ENCODE data around the gene P3H3. TPM values are rescaled to one million over a fixed set of nuclear protein-coding genes. Genes with fewer than 3 reads are reported as not detected.

The P3H3 gene
- total RNA-seq, 4 donors from 2014 or later: 5.0 to 30.5 (median 14.3) TPM

DNA sequence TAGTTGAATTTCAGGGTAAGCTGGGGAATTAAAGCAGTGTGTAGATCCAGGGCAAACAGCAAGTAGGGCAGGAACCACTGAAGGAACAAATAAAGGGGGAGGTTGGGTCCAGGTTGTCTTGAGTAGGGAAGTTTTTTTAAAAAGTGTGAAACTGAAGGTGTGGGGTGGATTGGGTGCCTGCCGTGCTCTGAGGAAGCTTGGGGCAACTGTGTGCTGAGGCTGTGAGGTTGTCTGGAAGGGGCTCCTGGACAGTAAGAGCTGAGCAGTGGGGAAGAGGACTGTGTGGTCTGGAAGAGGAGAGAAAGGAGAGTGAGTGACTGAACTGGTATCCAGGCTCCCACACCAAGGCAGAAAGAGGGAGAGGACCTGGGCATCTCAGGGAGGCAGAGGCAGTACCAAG, 17.4 kb upstream of the P3H3 start:
- Histone ChIP-seq H3K36me3 (no peaks in the 10 kb centered on the region), H3K27me3 (no peaks in the 10 kb centered on the region), H3K4me1 (no peaks in the 10 kb centered on the region), H3K4me3 (no peak overlapping the region), H3K27ac (no peak overlapping the region), H3K9me3 (no peaks in the 10 kb centered on the region)
- TF ChIP-seq, protein P1, sequence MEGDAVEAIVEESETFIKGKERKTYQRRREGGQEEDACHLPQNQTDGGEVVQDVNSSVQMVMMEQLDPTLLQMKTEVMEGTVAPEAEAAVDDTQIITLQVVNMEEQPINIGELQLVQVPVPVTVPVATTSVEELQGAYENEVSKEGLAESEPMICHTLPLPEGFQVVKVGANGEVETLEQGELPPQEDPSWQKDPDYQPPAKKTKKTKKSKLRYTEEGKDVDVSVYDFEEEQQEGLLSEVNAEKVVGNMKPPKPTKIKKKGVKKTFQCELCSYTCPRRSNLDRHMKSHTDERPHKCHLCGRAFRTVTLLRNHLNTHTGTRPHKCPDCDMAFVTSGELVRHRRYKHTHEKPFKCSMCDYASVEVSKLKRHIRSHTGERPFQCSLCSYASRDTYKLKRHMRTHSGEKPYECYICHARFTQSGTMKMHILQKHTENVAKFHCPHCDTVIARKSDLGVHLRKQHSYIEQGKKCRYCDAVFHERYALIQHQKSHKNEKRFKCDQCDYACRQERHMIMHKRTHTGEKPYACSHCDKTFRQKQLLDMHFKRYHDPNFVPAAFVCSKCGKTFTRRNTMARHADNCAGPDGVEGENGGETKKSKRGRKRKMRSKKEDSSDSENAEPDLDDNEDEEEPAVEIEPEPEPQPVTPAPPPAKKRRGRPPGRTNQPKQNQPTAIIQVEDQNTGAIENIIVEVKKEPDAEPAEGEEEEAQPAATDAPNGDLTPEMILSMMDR (IDR thresholded peaks at IDR 0.05): no peak
- TF ChIP-seq POLR2AphosphoS5 (IDR thresholded peaks at IDR 0.05) (no peak), EP300 (IDR thresholded peaks at IDR 0.05) (no peak), POLR2A (IDR thresholded peaks at IDR 0.05) (no peak)
- DNase-seq (ENCODE audit: low spot score in 2 of 2): no peak
- 84% methylated on average over 1 of the region's 1 CpG for WGBS

DNA sequence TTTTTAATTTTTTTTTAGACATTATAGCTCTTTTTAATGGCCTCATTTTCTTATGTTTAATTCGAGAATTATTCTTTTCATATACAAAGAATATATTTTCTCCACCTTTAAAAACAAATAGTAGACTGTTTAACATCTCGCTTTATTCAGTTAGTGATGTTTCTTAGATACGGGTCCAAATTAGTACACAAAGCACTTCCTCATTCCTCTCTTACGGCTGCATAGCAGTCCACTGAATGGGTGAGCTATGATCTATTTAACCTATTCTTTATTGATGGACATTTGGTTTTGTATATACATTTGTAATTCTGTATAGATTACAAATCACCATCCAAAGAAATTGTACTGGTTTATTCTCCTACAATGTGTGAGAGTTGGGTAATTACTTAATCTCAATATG, 14.8 kb upstream of the P3H3 start:
- no peak overlapping the region for H3K27ac ChIP-seq
- no peaks in the 10 kb centered on the region for H3K9me3 ChIP-seq
- no peaks in the 10 kb centered on the region for H3K36me3 ChIP-seq
- H3K27me3 ChIP-seq: no peaks in the 10 kb centered on the region
- no peak for DNase-seq (ENCODE audit: low spot score in 2 of 2)
- TF ChIP-seq, protein P1 (IDR thresholded peaks at IDR 0.05): no peak
- TF ChIP-seq EP300 (IDR thresholded peaks at IDR 0.05): no peak
- TF ChIP-seq POLR2A (IDR thresholded peaks at IDR 0.05): no peak
- TF ChIP-seq POLR2AphosphoS5 (IDR thresholded peaks at IDR 0.05): no peak
- 47% methylated on average over 4 of the region's 4 CpGs for WGBS
- H3K4me1 ChIP-seq: no peaks in the 10 kb centered on the region
- H3K4me3 ChIP-seq: no peak overlapping the region

DNA sequence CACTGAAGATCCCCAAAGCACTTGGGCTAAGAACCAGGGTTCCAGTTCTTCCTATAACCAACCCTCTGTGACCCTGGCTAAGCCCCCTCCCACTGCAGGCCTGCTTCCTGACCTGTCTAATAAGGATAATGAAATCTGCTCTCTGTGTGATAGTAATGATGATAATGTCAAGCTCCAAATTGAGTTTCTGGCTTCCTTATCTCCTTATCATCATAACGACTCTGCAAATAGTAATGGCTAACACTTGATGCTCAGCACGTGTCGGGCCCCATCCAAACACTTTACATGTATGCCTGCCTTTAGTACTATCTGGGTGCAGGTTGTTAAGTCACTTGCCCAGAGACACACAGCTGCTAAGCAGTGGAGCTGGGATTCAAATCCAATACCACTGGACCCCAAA, 11.6 kb upstream of the P3H3 start:
- Histone ChIP-seq H3K27ac (no peak overlapping the region), H3K4me1 (peaks cover 9% of the 10 kb centered on the region), H3K36me3 (no peaks in the 10 kb centered on the region), H3K4me3 (no peak overlapping the region), H3K9me3 (no peaks in the 10 kb centered on the region), H3K27me3 (peaks cover 2% of the 10 kb centered on the region)
- no peak for DNase-seq (ENCODE audit: low spot score in 2 of 2)
- 65% methylated on average over 3 of the region's 3 CpGs for WGBS
- TF ChIP-seq, protein P1 (IDR thresholded peaks at IDR 0.05): no peak
- TF ChIP-seq POLR2AphosphoS5 (IDR thresholded peaks at IDR 0.05) (no peak), EP300 (IDR thresholded peaks at IDR 0.05) (no peak), POLR2A (IDR thresholded peaks at IDR 0.05) (no peak)

DNA sequence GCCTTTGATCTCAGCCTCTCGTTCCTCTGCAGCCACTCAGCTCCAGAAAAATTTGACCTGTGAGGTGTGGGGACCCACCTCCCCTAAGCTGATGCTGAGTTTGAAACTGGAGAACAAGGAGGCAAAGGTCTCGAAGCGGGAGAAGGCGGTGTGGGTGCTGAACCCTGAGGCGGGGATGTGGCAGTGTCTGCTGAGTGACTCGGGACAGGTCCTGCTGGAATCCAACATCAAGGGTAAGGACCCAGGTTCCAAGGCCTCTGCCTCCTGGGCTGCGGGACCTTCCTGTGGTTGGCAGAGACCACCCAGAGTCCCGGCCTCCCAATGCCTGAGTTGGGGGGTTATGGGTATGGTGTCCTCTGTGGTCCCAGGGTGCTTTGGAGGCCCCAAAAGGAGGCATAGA, 11.1 kb upstream of the P3H3 start:
- WGBS: 82% methylated on average over 6 of the region's 8 CpGs
- Histone ChIP-seq H3K27me3 (peaks cover 7% of the 10 kb centered on the region), H3K4me1 (peaks cover 14% of the 10 kb centered on the region), H3K36me3 (no peaks in the 10 kb centered on the region), H3K27ac (no peak overlapping the region), H3K9me3 (no peaks in the 10 kb centered on the region), H3K4me3 (no peak overlapping the region)
- DNase-seq (ENCODE audit: low spot score in 2 of 2): no peak
- TF ChIP-seq POLR2A (IDR thresholded peaks at IDR 0.05): no peak
- TF ChIP-seq POLR2AphosphoS5 (IDR thresholded peaks at IDR 0.05): no peak
- no peak for TF ChIP-seq EP300 (IDR thresholded peaks at IDR 0.05)
- TF ChIP-seq, protein P1 (IDR thresholded peaks at IDR 0.05): no peak

DNA sequence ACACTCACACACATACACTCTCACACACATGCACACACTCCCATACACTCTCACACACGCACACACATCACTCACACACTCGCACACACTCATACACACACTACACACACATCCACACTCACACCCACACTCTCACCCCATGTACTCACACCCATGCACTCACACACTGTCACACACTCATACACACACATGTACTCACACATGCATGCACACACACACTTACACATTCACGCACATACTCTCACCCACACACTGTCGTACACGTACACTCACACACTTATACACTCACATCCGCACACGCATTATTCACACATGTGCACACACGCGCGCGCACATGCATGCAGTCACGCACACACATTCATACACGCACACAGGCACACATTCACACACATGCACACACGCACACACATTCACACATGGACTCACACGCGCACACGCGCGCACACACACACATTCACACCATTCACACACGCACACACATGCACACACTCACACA, 10.5 kb upstream of the P3H3 start:
- Histone ChIP-seq H3K9me3 (no peaks in the 10 kb centered on the region), H3K27ac (no peak overlapping the region), H3K4me1 (peaks cover 15% of the 10 kb centered on the region), H3K4me3 (no peak overlapping the region), H3K27me3 (peaks cover 13% of the 10 kb centered on the region), H3K36me3 (no peaks in the 10 kb centered on the region)
- TF ChIP-seq POLR2A (IDR thresholded peaks at IDR 0.05): no peak
- TF ChIP-seq, protein P1 (IDR thresholded peaks at IDR 0.05): no peak
- TF ChIP-seq POLR2AphosphoS5 (IDR thresholded peaks at IDR 0.05): no peak
- TF ChIP-seq EP300 (IDR thresholded peaks at IDR 0.05): no peak
- 85% methylated on average over 20 of the region's 20 CpGs for WGBS
- DNase-seq (ENCODE audit: low spot score in 2 of 2): no peak
